Adrenal gland (tissue), 5 donors: Measurements from ENCODE around the gene SLC16A13.
A peak's percentile ranks its signal among the peaks of the same experiment; 100 is the strongest.

ENCODE experiments used
- POLR2A ChIP-seq, 2 donors: fragments of 450-650 bp; IDR thresholded peaks; one replicate each; pipeline ENCODE4 v1.6.1; 2017; ENCODE audit warnings: antibody characterized with exemption in 2 of 2, mild to moderate bottlenecking in 2 of 2, moderate library complexity in 1 of 2
- TF ChIP-seq, protein P1 (sequence below), 6 experiments: fragments of 450-650 bp in 4 of 6; fragments of 200-600 bp in 2 of 6; sonication (generic) in 1 of 6; IDR thresholded peaks; 1 replicate in 5 of 6; 2 replicates in 1 of 6; pipeline versions ENCODE4 v1.5.1 to v1.8.0; 2016 to 2021; ENCODE audit warnings: antibody characterized with exemption in 6 of 6, mild to moderate bottlenecking in 2 of 6, moderate library complexity in 1 of 6
- donor health status: DM: no; HTN: no; CAD: no.

DNA sequence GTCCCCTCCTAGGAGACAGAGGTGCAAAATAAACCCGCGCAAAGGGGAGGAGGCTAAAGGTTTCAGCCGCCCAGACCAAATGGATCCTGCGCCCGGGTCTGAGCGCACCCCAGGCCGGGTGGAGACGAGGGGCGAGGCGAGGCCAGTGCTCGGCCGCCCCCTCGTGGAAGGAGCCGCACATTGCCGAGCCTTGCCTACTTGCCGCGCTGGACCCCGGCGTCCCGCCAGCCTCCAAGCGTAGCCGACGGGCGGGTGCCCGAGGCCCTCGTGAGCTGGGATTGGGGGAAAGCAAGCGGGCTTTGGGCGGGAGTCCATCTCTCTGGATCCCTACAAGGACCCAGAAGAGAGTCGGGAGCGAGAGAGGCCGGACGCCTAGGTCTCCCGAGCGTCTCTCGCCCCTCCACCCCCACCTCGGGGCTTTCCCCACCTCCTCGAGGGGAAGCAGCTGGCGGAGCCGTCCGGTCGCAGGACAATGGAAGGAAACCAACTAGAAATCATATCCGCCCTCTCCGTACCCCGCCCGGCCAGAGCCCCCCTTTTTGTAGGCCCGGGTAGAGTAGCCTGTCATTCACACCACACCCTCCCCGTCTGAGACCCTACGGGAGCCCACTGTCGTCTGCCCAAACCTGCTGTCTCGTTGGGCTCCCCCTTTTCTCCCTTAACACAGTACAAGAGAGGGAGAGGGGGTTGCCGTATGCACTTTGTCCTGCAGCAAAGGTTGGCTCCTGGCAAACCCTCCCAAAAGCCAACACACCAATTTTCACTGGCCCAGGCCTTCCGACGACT is 13.6 kb upstream of the SLC16A13 start:
- TF ChIP-seq, protein P1, sequence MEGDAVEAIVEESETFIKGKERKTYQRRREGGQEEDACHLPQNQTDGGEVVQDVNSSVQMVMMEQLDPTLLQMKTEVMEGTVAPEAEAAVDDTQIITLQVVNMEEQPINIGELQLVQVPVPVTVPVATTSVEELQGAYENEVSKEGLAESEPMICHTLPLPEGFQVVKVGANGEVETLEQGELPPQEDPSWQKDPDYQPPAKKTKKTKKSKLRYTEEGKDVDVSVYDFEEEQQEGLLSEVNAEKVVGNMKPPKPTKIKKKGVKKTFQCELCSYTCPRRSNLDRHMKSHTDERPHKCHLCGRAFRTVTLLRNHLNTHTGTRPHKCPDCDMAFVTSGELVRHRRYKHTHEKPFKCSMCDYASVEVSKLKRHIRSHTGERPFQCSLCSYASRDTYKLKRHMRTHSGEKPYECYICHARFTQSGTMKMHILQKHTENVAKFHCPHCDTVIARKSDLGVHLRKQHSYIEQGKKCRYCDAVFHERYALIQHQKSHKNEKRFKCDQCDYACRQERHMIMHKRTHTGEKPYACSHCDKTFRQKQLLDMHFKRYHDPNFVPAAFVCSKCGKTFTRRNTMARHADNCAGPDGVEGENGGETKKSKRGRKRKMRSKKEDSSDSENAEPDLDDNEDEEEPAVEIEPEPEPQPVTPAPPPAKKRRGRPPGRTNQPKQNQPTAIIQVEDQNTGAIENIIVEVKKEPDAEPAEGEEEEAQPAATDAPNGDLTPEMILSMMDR (IDR thresholded peaks at IDR 0.05) = peak; percentile 74 to 93 (median 91)
- TF ChIP-seq POLR2A (IDR thresholded peaks at IDR 0.05) = peak in 1 of 2 donors; percentile 16
